GM18870 (cell line): ENCODE results near the gene PLA2G2C.
"Not testable (repeated sequence)": the region's sequence is repeated elsewhere in the genome, so short reads cannot be mapped to it uniquely, and the experiment has no call there.

Experiments
- ATAC-seq: cut with Tn5 transposase; IDR thresholded peaks from one replicate; pipeline ENCODE4 v1.9.1; 2021; ENCODE audit warnings: moderate library complexity; ENCODE audit not compliant: unreplicated experiment

PLA2G2C gene, protein sequence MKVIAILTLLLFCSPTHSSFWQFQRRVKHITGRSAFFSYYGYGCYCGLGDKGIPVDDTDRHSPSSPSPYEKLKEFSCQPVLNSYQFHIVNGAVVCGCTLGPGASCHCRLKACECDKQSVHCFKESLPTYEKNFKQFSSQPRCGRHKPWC

GRCh38 chr1:20185834-20186782 lies at the start of gene PLA2G2C, which contains the start of gene UBXN10:
Gene PLA2G2C, minus strand, starts transcription at chr1:20186518. Its CDS starts 9,155 bp downstream, at chr1:20177363.
Gene UBXN10, plus strand, starts transcription at chr1:20186096. Its CDS starts 4,466 bp downstream, at chr1:20190562.
- no peak for ATAC-seq

GRCh38 chr1:20234788-20235535 lies 48.6 kb upstream of the PLA2G2C start:
- no peak for ATAC-seq

DNA sequence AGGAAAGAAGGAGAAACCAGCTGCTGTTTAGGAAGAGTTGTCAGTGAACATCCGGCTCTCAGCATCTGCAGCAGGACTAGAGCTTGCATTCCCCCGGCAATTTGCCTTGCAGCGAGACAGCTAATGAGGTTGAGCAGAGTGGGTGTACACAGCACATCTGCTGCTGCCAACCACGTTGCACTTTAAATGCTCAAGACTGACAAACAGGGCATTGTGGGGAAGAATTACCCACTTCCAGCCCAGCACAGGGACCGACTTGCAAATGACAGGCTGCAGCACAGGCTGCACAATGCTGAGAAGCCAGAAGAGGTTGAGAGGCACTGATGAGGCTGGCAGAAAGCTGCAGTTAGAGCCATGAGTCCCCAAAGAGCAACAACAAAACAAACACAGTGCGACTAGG lies 47.5 kb upstream of the PLA2G2C start:
- ATAC-seq, result no peak

DNA sequence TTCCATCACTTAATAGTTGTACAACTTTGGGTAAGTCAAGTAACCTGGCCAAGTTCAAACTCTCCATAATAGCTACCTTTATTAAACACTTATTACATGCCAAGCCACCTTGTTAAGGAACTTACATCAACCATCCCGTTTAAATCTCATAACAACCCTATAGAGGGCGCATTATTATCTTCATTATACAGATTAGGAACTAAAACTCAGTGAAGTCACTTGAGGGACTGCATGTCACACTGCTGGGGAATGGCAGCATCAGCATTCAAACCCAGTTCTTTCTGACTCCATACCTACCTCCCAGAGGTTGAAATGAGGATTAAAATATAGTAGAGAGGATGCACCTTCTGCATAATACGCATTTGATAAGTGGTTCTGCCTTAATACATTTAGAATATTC lies 47.1 kb upstream of the PLA2G2C start:
- no peak for ATAC-seq

DNA sequence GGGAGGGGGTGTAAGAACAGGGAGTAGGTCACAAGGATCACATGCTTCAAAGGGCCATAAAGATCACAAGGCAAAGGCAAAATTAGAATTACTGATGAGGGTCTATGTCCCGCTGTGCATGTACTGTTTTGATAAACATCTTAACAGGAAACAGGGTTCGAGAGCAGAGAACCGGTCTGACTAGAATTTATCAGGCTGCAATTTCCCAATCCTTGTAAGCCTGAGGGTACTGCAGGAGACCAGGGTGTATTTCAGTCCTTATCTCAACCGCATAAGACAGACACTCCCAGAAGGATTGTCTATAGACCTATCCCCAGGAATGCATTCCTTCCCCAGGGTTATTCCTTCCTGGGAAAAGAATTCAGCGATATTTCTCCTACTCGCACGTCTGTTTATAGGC lies 46.2 kb upstream of the PLA2G2C start:
- ATAC-seq, result not testable (repeated sequence)

DNA sequence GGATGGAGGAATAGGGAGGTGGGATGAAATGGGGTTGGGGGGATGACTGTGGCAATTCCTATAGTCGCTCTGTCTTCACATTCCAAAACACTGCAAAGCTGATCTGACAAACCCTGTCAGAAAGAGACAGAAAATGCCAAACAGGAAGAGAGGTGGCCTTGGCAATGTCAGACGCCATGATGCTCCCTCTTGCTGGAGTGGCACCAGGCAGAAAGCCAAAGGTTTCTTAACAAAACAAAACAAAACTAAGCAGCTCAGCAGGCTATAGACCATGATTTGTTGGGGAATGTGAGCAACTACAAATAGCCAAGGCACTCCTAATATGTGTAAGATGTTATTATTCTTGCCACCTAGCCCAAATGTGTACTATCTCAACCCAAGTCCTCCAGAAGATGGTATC lies 42.9 kb upstream of the PLA2G2C start:
- no peak for ATAC-seq

GRCh38 chr1:20228314-20228825 lies 42.1 kb upstream of the PLA2G2C start:
- no peak for ATAC-seq

- no peak for ATAC-seq
Observed at GRCh38 chr1:20227704-20228103, 41.4 kb upstream of the PLA2G2C start.

DNA sequence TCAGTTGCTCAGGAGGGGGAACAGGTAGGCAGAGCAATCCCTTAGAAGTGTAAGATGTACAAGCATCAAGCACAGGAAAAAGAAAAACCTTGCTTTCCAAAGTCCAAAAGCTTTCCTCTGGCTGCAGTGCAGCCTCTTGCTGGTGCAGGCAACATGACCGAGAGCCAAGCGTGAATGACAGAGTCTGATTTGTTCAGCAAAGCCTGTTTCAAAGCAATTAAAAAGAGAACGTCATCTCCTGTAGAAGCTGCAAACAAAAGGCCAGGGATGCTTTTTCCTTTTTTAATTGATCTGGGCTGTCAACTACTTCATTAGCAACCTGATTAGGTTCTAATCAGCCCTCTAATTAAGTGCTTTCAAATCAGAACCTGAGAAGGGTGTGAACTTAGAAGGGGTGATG lies 38.2 kb upstream of the PLA2G2C start:
- no peak for ATAC-seq

DNA sequence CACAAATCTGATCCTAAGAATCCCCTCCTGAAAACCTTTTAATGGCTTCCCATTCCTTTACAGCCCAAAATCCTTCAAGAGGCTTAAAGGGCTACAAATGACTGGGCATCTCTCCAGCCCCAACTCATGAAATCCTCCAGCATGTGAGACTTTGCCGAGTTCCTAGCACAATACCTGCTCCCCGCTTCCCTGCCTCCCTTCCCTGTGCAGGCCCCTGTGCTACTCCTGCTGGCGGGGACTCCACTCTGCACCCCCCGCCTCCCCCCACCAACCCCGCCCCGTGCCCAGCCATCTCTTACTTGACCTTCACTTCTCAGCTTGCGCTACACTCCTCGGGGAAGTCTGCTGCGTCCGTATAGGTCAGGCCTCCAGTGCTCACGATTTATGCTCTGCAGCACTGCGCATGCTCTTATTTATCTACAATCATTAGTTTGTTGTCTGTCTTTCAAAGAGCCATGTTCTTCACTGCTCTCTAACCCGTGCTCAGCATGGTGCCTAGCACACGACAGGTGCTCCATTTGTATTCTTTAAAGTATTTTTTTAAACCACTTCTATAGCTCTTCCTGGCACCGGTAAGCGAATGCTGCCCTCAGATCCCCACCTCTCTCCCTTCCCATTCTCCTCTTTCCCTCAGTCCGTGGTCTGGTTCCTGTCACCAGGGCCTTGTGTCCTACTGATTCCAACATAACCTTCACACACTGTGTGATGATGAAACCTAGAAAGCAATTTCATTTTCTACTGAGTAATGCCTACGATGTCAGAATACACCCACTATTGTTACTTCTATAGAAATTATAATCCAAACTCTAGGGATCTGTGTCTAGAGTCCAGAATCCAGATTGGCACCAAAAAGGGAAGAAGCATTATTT lies 37.5 kb upstream of the PLA2G2C start:
- ATAC-seq, result no peak

DNA sequence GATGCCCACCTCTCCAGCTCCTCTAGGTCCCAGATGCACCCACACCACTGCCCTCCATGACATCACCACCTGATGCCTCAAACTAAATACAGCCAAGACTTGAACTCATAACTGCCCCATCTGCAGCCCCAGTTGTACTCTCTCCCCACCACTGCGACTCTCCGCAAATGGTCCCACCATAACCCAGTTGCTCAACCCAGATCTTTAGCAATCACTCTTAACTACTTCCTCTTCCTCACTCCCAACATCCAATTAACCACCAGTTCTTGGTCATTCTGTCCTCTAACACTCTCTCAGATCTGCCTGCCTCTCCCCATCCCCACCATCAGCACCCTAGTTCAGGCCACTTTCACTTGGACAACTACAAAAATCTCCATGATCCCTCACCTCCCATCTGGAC lies 36.8 kb upstream of the PLA2G2C start:
- ATAC-seq, result no peak

- ATAC-seq, result no peak
Observed at GRCh38 chr1:20220036-20220435, 33.7 kb upstream of the PLA2G2C start.

DNA sequence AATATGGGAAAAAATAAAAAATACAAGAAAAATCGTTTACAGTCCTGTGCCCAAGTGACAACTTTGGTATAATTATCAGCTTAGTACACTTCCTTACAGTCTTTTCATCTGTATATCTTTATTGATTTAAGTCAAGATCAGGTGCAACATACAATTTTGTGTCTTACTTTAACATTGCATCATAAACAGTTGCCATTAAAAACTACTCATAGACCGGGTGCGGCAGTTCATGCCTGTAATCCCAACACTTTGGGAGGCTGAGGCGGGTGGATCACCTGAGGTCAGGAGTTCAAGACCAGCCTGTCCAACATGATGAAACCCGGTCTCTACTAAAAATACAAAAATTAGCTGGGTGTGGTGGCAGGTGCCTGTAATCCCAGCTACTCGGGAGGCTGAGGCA lies 32.7 kb upstream of the PLA2G2C start:
- not testable (repeated sequence) for ATAC-seq

GRCh38 chr1:20216574-20216973 lies 30.3 kb upstream of the PLA2G2C start:
- ATAC-seq, result no peak

DNA sequence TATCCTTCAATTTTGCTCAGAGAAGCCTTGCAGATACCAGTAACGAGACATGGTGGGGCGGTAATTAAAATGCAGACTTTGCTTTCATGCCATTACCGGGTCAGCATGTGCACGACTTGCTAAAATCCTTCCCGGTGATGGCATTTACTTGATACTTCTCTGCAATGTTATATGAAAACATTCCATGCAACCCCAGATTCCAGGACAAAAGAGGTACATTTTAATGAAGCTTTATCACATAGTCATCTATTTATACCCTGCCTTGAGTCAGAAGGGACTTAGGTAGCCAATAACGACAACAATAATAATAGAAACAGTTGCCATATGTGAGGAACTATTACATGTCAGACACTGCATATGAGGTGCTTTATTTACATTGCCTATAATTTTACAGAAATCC lies 29.4 kb upstream of the PLA2G2C start:
- ATAC-seq, result no peak

DNA sequence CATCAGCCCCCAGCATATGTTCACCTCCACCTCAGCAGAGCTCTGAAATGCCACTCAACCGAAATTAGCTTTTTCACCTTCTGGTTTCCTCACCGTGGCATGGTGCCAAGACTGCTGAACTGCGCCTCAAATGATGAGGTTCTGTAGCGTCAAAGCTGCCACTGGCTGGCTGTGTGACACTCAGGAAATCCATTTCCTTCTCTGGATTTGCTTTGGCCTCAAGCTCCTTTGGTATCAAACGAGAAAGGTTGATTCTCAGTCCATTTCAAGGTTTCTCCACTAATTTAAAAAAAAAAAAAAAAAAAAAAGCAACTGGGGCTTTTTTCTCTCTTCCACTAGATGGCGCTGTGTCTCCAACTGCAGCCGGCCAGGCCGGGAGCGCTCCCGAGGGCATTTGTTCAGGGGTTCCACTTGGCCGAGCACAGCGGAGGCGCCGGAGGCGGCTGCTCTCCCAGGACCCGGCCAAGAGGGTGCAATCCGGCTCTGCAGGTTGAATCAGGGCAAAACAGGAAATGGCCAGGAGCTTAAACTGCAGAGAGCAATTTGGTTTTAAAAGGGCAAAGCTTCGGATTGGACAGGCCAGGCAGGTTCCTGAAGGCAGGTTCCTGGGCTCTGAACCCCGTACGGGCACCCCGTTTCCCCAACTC lies 26.5 kb upstream of the PLA2G2C start:
- ATAC-seq, result no peak

DNA sequence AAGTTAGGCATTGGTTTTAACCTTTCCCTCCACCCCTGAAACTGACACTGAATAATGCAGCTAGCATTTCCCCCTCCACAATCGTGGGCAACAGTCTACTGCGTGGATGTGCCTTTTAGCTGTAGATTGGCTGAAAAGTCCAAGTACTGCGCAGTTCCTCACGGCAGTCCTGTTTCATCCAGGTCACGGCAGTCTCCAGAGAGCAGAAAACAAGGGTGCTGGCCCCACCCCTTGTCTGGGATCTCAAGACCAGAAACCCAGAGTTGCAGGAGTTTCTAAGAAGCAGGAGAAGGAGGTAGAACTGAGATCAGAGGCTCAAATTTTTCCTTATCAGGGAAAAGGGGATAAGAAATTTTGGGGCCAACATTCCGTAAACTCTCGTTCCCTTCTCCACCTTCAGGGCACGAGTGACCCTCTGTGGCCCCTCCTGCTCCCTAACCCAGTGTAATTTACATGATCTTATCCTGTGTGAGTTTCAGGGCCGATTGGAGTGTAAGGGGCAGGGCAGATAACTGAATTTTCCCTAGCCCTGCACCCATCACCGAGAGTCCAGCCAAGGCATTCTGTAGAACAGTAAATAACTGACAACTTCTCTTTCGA lies 25.9 kb upstream of the PLA2G2C start:
- no peak for ATAC-seq

GRCh38 chr1:20211511-20211931 lies 25.2 kb upstream of the PLA2G2C start:
- no peak for ATAC-seq

DNA sequence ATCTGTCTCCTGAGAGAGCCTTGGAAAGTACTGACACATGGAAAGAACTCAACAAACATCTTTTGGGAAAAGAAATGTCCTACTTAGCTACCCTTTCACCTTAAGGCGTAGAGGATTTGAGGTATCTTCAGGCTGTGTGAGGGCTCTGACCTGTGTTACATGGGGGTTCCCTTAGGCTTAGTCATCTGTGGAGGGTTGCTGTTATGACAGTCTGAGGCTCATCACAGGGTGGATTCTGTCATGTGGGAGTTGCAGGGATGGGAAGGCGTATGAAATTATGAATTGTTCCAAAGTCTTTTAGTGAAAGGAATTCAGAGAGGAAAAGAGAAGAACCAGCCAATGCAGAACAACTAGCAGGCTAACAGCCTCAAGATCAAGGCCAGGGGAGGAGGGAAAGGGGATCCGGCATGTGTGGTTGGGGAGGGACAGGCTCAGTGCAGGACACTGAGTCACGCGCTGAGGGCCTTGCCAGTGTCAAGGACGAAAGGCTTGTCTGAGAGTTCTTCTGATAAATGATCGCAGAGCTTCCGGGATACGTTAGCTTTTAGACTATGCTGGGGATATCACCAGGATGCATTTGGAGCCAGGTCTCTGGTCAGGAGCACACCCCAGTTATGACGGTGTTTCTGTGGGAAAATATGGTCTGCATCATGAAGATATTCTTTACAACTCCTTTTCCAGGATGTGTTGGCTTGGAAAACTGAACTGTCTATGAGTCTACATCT lies 24.6 kb upstream of the PLA2G2C start:
- no peak for ATAC-seq
